Measurements from ENCODE around the gene FURIN. TPM values are rescaled to one million over a fixed set of nuclear protein-coding genes. Genes with fewer than 3 reads are reported as not detected.

FURIN gene
- total and polyA plus RNA-seq, 2 of the 8 experiments (the other 6 are each of a cell fraction or from before 2014, with no cell fraction given): 15.8 to 32.1 TPM

GRCh38 chr15:90912770-90913075, 44.3 kb downstream of the FURIN start (continued):
- no peak for TF ChIP-seq KDM4A (IDR thresholded peaks at IDR 0.05; ENCODE audit: low read depth, low read length, severe bottlenecking)

Measured in H1 (cell line).